HG03039 (cell line): Measurements from ENCODE around the gene PAXIP1.

Experiments used
- ATAC-seq: cut with Tn5 transposase; IDR thresholded peaks from one replicate; pipeline ENCODE4 v1.9.1; 2021; ENCODE audit warnings: mild to moderate bottlenecking, moderate library complexity; ENCODE audit not compliant: unreplicated experiment

PAXIP1 gene

DNA sequence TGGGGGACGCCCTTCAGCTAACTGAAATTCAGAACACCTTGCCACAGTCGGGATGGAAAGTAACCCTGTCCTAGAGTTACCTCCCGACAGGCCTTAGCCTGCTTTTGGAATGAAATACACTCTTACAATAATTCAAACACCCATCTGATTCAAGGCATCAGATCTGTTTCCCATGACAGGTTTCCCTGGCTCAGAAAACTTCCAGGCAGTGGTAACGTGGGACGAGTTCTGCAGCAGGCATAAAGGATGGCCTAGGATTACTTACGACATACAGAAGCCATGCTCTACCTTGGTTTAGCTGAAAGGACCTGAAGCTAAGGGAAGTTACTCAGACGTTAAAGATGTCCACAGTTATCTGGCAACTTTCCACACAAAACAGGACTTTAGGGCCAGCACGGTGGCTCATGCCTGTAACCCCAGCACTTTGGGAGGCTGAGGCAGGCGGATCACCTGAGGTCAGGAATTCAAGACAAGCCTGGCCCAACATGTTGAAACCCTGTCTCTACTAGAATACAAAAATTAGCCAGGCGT is 5.0 kb downstream of the PAXIP1 start:
- ATAC-seq: no peak

DNA sequence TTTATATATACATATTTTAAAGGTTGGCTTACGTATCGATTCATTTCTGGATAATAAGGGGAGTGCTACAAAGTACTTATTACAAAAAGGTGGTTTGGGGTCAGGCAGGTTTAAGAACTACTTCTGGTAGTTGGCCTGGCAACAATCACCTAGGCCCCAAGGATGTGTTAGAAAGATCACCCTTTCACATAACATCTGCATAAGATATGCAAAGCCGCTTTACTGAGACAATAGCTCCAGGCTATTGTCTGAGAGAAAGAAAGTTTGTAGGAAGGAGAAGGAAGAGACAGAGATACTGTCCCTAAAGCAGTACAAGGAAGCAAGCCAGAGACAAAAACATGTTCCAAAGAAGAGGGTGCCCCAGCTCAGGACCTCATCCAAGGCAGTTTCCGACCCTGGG is 6.2 kb downstream of the PAXIP1 start:
- no peak for ATAC-seq

DNA sequence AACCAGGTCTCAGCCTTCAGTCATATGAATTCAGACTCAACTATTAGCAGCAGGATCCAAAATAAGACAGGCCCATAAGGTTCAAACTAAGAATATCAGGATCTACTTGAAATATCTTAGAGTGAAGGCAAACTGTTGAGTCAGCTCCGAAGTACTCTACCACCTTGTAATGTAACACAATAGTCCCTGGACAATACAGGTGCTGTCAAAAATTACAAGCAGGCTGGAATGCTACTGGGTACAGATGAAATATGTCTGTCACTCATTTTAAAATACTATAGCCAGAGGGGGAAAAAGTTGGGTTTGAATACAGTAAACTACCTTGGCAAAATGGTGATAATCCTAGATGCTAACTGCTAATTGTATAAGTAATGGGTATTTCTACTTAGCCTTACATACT is 6.8 kb downstream of the PAXIP1 start:
- ATAC-seq: no peak

DNA sequence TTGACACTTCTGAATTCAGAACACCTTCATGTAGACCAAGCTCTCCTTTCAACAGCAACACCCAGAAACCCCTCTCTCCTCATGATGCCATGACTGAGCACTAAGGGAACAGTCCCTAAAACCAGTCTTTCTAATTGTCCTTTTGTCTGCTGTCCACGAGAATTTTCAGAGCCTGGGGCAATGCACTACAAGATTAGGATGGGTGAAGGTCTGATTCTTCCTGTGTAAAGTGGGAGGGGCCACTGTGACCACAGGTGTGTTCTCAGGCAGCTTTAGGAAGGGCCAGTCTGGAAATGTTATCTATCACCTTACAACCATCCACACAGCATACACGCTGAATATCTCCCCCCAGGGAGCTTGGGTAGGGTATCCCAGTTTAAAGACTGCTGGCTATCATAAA is 7.9 kb downstream of the PAXIP1 start:
- ATAC-seq: no peak

DNA sequence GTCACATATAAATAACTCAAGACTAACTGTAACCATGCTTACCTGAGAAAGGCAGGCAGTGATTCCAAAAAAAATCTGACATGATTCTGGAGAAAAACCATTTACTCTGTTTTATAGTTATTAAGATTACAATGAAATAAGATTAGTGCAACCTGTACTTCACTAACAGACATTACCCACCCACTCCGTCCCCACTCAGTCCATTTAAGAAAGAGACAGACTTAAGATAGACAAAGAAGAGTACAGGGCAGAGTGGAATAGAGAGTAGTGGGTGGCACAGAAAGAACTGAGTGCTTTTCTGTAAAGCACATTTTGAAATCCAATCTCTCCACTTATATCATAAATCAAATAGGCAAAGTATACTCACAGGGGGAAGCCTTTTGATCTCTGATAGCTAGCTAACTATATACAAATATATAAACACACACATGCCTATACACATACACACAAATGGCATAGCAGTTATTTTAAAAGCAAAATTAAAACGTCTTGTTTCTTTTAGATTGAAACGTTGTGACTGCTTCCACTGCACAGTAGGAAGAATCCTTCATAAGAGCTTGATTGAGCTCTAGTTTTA is 11.9 kb downstream of the PAXIP1 start:
- no peak for ATAC-seq

DNA sequence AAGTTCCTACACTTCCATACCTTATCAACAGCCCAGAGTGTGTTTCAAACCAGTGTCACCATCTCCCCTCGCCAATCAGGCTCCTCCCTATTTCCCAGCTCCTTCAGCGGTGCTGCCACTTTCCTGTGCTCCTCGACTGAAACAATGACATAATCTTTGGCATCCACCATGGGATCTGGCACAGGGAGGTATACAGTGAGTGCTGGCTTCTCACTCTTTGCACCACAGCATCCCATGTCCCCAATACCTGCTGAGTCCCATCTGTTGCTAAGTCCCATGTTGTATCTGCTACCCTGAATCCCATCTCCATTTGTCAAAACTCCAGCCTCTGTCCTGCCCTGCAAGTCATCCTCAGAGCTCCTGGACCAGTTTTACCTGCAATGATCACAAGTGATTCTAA is 15.4 kb downstream of the PAXIP1 start:
- no peak for ATAC-seq

DNA sequence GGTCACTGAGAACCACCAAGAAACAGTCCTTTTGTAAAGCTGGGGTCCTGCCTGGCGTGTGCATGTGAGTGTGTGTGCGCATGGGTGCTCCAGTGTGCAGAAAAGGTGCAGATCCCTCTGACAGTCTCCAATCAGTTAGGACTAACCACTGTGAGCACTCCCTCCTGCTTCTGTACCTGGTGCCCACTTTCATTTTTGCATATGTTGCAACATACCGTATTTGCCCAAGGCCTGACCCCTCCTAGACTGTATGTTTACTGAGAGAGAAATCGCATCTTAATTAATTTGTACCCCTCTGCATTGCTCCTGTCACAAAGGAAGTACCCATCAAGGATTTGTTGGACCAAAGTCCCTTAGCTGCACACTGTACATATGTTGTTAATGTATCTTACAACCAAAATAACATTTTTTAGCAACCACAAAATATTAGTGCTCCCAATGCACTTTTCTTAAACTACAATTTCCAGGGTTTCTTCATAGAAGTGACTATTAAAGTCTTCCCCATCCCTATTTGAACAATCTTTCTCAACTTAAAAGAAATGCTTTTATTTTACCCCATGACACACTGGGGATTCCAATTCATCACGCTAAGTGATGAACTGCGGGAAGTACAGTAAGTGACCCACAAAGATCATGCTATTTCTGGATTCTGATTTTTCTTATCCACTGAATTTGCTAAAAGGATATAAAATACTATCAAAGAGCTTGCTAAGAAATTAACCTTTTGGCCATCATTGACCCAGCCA is 16.6 kb downstream of the PAXIP1 start:
- ATAC-seq: no peak

DNA sequence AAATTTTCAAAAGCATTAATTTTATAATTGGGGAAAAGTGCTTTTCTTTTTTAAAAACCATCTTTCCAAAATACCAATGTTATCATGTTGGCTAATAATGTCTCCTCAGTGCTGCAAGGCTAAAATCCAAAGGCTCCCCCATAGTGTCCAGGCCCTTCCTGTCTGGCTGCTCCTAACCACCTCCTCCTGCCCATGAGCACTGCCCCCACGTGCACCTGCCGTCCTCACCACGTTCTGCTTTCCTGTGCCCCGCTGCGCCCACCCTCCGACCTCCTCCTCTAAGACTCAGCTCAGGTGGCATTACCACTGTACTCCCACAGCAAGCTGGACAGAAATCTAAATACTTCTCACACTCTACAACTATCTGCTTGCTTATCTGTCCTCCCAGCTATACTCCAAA is 17.7 kb downstream of the PAXIP1 start:
- no peak for ATAC-seq

DNA sequence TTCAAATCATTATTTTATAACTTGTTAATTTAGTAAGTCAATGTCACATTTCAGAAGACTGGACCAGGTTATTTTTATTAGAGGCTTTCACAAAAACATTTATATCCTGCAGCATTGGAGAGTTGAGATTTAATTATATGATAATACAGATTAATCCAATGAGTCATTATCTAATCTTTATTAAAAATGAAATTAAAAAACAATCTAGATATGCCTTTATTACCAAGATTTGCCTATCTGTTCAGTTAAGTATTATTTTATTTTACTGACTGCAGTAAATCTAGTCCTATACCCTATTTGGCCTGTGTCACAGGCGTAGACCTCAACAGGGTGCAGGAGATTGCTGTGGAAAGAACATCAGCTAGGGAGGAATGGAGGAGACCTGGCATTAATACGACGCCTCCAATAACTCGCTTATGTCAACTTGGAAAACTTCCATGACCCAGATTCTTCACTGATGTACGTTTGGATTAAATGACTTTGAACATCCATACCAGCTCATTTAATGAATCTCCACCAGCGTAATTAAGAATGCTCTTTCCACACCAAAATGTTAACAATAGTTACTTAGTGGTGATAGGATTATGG is 18.2 kb downstream of the PAXIP1 start:
- ATAC-seq: no peak

DNA sequence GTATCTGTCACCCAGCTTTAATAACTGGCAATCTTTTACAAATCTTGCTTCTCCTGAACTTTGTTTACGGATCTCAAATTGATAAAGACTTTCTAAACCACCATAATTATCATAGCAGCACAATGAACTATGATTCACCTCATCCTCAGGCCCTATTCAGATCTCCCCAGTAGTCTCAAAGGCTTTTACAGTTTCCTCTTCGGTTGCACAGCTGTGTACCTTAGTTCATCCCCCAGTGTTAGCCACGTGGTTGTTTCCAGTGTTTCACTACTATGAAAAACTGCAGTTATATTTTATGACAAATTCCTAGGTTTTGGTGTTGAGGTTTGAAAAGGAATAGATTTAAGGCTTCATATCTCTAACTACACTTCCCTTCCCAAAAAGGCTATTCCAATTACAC is 24.9 kb downstream of the PAXIP1 start:
- no peak for ATAC-seq

DNA sequence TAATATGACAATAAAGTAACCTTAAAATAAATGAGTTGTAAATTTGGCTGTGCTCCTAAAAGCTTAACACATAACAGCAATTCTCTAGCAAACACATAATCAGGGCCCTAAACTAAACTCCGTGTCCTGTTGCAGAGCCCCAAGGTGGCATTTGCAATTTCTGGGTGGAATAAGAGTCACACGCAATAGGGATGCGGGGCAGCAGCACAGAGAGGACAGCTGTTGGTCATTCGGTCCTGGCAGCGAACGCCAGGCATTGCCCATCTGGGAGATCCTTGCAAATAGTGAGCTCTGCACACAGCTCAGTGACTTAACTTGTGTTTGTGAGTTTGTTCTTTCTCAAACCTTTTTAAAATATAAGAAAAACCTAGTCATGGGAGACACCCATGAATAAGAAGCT is 25.7 kb downstream of the PAXIP1 start:
- ATAC-seq: no peak

DNA sequence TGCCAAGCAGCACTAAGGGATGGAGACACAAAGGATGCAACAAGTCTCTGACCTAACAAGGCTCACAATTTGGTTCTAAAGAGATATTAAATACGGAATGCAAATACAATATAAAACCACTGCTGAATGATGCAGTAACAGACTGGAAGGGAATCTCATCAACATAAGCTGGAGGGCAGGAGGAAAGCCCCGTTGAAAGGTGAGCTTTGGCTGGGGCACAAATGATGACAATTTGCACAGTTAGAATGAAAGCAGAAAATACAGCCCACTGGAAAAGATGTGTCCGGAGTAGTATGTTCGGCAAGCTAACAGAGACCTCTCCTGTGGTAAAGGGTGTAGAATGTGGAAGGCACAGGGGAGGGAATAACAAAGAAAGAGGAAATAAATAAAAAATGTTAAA is 26.1 kb downstream of the PAXIP1 start:
- no peak for ATAC-seq

DNA sequence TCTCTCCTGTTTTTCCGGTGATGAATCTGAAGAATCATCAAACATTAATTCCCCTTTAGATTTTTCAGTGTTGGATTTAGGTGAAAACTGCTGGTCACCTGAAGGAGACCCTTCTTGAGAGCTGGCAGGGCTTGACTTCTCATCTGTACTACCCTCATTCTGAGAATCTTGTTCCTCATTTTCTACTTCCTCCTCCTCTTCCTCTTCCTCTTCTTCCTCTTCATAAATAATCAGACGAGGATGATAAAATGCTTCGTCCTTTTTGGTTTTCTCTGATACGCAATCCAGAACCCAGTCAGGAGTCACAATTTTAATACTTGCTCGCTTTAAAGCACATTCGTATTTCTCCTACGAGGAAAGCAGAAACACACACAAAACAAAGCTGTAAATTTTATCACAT is 26.9 kb downstream of the PAXIP1 start:
- ATAC-seq: no peak

DNA sequence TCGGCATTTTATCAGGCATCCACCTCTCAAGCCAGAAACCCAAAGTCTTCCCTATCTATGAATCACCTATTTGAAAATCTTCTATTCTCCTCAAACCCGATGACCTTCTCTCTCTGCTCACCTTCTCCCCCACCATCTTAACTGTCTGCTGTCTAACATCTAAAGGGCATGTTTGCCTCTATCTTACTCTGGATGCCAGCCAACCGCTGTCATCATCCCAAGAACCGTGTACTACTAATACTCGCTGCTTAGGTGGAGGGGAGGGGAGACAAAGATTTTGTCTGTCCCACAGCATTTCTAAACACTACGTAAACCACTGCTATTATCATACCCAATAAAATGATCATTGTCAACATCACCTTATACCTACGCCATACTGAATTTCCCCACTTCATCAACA is 29.5 kb downstream of the PAXIP1 start:
- ATAC-seq: no peak

DNA sequence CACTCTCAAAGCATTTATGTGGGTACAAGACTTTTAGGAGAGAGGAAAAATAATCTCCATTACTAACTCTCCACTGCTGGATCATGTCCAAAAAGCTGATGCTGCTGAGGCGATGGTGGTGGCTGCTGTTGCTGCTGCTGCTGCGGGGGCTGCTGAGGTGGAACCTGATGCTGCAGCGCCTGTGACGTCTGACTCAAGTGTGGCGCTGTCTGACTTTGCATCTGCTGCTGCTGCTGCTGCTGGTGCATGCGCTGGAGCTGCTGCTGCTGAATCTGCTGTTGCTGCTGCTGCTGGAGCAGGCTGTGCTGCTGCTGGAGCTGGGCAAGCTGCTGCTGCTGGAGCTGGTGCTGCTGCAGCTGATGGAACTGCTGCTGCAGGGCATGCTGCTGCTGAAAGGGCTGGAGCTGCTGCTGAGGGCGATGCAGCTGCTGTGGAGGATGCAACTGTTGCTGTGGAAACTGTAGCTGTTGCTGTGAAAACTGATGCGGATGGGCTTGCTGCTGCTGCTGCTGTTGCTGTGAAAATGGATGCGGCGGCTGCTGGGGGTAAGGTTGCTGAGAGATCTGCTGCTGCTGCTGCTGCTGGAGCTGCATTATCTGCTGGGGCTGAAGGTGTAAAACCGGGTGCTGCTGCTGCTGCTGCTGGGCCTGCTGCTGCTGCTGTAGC is 34.5 kb downstream of the PAXIP1 start:
- no peak for ATAC-seq

DNA sequence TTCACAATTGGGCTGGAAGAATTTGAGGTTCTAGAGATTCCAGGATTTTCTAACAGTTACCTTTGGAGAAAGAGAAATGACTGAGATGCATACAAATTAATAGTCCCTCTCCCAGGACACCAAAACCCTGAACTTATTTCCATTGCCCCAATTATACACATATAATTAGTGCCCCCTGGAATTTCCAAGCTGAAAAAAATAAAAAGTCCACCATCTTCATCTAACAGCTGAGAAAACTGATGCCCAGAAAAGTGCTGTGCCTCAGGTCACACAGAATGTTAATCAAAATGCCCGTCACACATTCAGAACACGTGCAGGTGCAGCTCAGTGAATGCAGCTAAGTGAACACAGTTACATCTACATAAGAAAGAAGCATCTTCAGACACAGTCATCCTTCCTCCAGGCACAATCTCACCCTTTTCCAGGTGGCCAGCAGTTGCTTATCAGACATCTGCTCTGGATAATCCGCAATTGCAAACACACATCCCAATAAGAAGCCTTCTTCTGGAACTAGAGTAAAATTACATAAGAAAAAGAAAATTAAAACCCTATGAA is 35.4 kb downstream of the PAXIP1 start:
- no peak for ATAC-seq

DNA sequence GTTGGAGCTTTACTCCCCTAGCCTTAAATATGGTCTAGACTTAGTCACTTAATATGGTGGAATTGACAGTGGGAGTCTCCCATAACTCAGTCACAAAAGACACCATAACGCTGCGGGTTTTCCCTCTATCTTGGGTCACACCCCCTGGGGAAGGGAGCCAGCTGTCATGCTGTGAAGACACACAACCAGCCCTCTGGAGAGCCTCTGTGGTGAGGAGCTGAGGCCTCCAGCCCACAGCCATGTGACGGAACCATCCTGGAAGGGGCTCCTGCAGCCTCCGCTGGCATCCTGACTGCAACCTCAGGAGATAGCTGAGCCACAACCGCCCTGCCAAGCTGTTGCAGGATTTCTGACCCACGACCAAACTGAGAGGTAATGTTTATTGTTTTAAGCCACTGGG is 37.9 kb downstream of the PAXIP1 start:
- ATAC-seq: no peak

DNA sequence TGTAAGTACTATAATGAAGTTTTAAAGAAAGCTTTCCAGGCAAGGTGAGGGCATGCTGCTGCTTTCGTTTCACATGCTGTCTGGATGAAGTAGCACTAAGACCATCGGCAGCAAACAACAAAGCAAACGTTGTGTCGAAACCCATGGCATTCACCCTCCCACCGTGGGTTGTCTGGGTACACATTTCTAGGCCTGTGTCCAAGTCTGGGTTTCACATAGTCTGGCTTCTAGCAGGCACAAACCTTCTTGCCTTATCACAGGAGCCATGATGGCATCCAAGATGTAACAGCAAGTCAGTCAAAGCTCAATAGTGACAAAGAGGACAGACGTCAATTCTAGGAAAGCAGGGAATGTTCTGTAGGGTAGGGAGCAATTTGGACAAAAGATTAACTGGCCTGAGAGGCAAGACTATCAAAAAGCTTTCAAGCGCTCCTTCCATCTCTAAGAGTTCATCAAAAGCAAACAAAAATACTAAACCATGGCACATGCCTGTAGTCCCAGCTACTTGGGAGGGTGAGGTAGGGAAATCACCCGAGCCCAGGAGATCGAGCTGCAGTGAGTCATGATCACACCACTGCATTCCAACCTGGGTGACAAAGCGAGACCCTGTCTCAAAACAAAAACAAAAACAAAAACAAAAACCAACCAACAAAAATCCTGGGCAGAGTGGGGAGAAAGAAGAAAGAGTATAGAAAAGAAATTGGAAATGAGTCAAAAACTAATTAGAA is 42.7 kb downstream of the PAXIP1 start:
- no peak for ATAC-seq

DNA sequence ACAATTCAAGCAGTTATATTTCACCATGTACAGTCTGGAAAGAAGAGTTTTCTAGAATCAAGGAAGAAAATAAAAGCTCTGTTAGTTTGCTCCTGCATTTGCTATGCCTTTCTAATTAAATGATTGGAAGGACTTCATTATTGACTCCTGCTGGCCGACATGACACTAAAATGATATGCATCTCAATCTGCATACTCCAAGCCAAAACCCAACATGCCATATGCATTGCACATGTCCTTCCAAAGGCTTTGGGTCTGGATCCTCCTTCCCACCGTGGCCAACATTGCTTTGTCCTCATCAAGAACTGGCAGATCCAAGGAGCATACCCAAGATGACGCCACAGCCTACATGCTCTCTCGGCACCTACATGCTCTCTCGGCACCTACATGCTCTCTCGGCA is 46.5 kb downstream of the PAXIP1 start:
- ATAC-seq: no peak

DNA sequence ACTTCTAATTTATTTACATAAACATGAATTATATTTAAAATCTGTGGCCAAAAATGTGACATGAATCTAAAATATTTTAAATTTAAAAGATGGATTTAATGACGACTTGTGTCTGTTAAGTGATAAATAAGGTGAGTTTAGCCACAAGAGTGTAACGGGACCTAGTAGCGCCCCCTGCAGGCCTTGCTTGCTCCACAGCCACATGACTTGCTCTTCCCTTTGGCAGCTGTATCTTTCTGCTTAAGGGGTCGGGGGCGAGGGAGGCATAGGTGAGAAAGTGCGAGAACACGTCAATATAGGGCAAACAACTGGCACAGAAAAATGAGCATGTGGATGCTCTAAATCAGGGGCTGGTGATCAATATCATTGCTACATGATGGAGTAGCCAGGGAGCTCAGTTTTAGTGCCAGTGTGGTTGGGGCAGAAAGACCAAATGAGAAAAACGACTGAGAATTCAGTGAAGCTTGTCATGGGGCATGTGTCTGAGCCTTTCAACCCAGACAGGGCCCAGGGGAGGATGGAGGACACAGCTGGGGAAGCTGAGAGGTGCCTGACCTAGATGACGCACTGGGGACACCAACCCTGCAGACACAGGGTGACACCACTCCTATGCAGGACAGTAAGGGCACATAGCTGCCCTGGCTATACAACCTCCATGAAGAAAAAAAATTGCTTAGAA is 49.8 kb downstream of the PAXIP1 start:
- no peak for ATAC-seq
